ENCODE data around the gene SLC45A2.

Gene SLC45A2

GRCh38 chr5:34007201-34007620 is 22.7 kb upstream of the SLC45A2 start:
- ATAC-seq (no peak), DNase-seq (no peak)

DNA sequence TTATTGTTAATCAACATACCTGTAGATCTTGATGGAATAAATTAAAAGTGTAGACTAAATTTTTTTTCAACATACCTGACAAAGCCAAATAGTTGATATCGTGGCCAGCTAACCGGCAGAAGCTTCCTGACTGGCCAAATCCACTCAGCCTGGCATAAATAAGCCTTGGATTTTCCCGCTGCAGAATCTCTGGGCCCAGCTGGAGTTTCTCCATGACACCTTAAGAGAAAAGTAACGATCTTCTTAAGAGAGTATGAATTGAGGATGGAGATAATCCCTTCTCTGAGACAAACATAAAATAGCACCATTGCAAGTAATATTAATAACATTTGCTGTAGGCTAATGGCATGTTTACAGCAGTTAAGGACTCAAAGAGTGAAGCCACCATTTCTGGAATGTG is 21.2 kb upstream of the SLC45A2 start:
- DNase-seq (no peak), ATAC-seq (no peak)

DNA sequence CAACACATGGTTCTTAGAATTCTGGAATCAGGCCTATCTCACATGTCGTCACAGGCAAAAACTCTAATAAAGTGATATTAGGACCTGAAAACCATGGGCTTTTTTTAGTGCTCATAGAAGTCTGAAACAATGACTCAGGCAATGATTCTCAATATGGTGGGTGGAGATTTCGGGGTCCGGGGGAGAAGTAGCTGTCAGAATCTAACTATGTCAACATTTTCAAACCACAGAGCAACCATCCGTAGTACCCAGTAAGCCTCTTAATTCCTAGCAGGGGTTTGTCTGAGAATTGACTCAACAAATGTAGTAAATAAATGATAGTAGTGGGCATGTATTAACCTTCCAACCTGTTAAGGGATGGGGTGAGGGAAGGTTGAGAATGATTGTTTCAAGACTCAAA is 20.7 kb upstream of the SLC45A2 start:
- ATAC-seq: no peak
- DNase-seq: no peak

DNA sequence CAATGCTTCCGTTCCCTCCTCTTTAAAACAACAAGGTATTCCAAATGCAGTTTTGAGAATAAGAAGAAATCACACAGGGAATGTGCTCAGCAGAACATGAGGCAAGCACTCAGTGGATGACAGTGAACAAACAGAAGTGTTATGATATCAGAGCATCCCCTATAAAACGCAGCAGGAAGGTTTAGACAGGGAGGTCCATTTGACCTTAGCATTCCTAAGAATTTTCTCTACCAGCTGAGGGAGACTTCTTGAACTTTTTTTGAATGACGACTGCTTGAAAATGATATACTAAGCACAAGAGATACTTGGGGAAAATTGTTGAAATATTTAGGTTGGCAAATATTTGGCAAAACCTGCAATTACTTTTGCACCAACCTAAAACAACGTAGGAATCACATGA is 19.4 kb upstream of the SLC45A2 start:
- no peak for ATAC-seq

DNA sequence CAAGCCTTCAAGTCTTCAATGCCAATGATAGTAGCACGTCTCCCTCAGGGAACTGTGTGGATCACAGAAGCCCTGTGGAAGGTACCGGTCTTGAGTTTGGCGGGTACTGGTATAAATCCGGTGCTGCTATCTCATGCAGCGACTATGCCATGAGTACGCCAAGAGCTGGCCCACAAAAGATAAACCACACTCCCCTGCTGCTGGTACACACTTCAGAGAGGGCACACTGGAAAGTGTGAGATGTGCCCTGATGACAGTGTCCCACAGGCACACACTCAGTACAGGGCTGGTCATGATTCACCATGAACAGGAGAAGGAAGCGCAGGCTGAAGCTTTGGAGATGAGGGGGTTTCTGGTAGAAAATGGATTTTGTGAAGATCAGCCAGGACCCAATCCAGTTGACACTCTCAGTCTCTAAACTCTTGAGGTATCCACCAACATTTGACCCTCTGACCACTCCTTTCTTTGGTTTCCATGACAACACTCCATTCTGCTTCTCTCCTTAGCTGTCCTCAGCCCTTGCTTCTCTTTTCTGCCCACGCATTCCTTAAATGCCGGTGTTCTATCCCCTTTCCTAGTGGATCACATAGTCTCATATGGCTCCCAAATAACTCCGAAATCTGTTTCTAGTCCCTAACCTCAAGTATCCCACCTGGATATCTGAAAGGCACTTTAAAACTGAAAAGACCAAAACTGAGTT is 18.3 kb upstream of the SLC45A2 start:
- DNase-seq: no peak
- peak; percentile 45 for ATAC-seq

More for the DNA sequence above, 19.4 kb upstream of the SLC45A2 start:
- no peak for DNase-seq

DNA sequence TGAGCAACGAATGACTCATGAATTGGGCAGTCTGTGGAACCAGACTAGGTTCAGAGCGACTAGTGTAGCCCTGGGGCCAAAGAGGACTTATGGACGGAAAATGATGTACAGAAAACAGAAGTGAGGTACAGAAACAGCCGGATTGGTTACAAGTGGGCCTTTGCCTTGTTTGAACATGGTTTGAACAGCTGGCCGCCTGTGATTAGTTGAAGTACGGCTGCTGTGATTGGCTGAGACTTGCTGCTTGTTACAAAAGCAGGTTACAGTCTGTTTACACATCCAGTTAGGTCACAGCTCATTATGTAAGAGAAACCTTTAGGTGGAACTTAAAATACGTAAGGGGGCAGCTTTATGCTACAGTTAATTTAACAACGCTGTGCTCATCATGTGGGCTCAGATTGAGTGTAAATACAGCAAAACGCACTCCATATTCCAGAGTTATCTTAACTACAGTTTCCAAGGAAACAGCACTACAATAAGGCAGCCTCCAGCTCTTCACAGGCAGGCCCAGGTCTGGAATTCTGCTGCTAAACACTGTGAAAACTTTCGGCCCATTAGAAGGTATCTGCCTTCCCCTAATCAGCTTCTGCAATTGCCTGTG is 16.8 kb upstream of the SLC45A2 start:
- ATAC-seq (no peak), DNase-seq (no peak)

GRCh38 chr5:33999978-34000377 is 15.5 kb upstream of the SLC45A2 start:
- DNase-seq: no peak
- no peak for ATAC-seq

- DNase-seq: no peak
- peak; percentile 43 for ATAC-seq
Measured at GRCh38 chr5:33997331-33997983, 13.0 kb upstream of the SLC45A2 start.

DNA sequence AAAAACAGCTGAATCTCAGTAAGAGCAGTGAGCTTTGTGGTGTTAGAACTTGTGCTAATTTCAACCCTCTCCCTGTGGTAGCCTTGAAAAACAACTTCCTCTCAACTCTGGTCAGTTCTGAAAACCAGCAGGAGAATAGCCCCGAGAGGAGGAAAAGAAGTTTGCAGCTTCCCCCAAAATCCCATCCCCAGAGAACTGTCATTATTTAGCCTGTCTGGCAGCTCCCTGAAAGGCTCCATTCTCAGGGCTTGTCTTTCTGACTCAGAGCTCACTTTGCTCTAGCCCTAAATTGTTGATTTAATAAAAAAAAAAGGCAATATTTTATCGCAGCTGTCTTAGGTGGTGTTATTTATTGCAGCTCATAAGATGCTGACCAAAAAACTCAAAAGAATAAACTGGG is 11.4 kb upstream of the SLC45A2 start:
- DNase-seq (no peak), ATAC-seq (no peak)

DNA sequence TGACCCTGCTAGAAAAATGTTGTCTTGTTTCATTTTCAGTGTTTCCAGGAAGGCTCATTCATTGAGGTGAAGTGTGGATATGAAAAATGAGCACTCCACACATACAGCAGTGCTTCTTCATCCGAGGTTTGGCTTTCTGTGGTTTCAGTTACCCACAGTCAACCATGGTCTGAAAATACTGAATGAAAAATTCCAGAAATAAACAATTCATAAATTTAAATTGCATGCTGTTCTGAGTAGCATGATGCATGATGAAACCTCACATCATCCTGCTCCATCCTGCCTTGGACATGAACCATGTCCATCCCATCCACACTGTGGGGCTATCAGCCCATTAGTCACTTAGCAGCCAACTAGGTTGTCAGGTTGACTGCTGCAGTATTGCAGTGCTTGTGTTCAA is 10.4 kb upstream of the SLC45A2 start:
- ATAC-seq (peak; percentile 49), DNase-seq (no peak)

DNA sequence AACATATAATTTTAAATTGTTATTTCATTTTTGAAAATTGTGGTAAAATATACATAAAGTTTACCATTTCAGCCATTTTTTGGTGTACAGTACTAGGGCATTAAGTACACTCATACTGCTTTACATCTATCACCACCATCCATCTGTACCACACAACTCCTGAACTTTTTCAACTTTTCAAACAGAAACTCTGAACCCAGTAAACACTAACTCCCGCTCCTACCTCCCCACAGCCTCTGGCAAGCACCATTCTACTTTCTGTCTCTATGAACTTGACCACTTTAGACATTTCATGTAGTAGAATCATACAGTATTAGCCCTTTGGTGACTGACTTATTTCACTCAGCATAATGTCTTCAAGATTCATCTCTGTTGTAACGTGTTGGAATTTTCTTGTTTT is 8.4 kb upstream of the SLC45A2 start:
- ATAC-seq (no peak), DNase-seq (no peak)

DNA sequence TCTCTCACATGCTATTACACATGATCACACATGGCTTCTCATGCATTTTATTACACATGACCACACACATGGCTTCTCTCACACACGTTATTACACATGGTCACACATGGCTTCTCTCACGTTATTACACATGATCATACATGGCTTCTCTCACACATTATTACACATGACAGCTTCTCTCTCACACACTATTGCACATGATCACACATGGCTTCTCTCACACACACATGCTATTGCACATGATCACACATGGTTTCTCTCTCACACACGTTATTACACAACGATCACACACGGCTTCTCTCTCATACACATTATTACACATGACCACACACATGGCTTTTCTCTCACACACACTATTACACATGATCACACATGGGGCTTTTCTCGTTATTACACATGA is 954 bp upstream of the SLC45A2 start:
- ATAC-seq (no peak), DNase-seq (no peak)

GRCh38 chr5:33984178-33984577 is 315 bp downstream of the SLC45A2 start:
- DNase-seq: no peak

DNA sequence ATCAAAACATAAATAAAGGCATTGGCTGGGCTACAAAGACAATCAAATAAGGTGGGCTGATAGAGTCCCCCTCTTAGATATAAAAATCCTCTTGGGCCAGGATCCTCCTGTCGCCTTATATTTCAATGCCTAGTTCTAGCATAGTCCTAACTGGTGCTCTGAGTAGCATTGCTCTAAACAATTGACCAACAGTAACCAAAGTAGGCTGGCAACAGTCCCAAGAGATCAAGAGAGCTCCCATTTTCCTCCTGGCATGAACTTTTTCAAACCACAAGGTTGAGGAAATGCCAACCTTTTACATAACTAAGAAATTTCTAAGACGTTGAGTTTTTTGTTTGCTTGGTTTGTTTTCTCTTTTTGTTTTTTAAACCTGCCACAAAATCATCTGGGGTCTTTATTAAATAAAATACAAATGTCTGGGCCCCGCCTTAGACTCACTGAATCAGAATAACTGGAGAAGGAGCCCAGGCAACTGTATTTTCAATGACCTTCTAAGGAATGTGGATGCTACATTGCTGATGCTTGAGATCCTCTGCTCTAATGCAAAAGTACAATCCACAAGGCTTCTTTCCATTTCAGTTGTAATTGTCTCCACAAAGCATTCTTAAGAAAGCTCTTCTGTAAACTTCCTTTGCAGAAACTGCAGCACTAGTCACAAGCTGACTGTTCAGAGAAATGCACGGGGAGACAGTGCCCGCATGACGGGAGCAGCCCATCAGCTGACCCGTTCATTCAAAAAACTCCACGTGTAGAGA is 2.9 kb downstream of the SLC45A2 start:
- no peak for DNase-seq
- no peak for ATAC-seq

More at GRCh38 chr5:33984178-33984577, 315 bp downstream of the SLC45A2 start:
- ATAC-seq: no peak

GRCh38 chr5:33980030-33980429 is 4.5 kb downstream of the SLC45A2 start:
- ATAC-seq: no peak
- no peak for DNase-seq

GRCh38 chr5:33978306-33978705 is 6.2 kb downstream of the SLC45A2 start:
- ATAC-seq (no peak), DNase-seq (no peak)

GRCh38 chr5:33976307-33976706 is 8.2 kb downstream of the SLC45A2 start:
- ATAC-seq (no peak), DNase-seq (no peak)

DNA sequence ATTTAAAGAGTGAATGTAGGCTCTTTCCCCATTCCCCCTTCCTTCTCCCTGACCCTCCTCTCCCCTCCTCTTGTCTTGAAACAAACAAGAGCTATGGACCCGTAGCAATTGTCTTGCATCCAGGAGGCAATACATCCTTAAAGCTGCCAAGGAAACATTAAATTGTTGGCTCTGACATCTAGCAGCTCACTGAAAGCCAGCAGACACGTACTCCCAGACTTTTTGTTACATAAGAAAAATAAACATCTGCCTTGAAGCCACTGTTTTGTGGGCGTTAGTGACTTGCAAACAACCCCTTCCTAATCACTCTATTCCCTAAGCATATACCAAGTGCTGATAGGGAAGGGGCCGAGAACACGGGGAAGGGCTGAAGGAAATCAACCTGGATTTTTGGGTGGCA is 8.6 kb downstream of the SLC45A2 start:
- no peak for ATAC-seq
- DNase-seq: no peak

DNA sequence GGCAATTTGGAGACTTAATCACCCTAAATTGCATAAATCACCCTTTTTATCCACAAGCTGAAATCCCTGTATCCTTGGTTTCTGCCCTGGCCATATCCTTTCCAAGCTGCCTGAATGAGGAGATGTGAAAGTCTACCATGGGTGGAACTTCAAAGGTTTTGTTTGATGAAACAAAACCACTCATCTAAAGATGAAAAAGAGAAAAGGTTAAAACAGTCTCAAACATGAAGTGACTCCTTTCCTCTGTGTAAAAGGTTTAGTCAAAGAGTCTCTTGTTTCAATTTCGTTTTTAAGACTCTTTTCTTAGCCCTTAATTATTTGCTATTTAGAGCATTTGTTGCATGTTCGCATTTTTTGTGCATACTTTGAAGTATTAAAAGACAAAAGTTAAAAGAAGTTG is 11.2 kb downstream of the SLC45A2 start:
- DNase-seq (no peak), ATAC-seq (peak; percentile 55)

DNA sequence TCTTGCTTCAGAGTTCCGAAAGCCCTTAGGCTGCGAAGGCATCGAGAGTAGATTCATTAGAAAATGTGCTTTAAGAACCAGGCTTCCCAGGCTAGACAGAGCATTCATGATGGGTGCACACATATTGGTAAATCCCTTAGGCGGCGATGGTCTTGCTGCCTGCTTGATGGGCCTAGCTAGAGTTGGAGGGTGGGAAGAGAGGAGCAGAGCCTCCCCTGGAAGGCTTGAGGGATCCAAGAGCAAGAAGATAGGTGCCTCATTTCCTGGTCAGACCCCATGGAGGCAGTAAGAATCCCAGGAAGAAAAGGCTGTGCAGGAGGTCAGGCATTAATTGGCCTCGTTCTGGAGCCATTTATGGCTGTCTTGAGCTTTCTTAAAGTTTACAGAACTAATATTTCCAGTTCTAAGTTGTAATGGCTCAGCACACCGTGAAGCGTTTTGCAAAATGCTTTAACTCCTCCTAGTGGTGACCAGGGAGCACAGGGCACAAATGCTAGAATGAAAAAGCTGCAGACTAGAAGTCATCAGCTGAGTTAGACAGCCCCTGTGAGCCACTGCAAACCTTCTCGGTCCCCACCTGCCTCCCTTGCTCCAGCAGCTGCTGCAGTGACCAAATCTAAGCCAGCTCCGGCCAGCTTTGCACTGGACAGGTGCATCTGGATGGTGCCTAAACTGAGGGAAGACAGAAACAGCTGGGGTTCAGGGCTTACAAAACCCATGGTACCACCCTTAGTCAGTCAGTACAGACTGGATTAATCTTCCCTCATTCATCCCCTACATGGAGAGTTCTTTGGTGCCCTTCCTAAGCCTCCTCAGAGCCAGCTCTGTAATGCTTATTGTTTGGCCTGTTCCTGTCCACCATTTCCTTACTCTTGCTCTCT is 14.7 kb downstream of the SLC45A2 start:
- DNase-seq (no peak), ATAC-seq (peak; percentile 32)

GRCh38 chr5:33968211-33969005 is 16.1 kb downstream of the SLC45A2 start:
- ATAC-seq: no peak
- no peak for DNase-seq

All from stimulated activated naive CD8-positive, alpha-beta T cell treated with anti-CD3 and anti-CD28 coated beads, Interleukin-15, Interleukin-2, amounts not matched to agents 100 U/mL and 50 U/mL, for 24 hours (primary cell).